Loucy (cell line): ENCODE data around the gene RBMS3.
"Not testable (repeated sequence)": the region's sequence is repeated elsewhere in the genome, so short reads cannot be mapped to it uniquely, and the experiment has no call there.

Experiments used
- H2AFZ ChIP-seq: fragments of 200-600 bp; sonication (generic); 2 replicates; pipeline ENCODE4 v1.6.0; 2016; ENCODE audit warnings: antibody characterized with exemption, mild to moderate bottlenecking, low read length, moderate library complexity
- H3F3A ChIP-seq: fragments of 200-600 bp; 2 replicates; pipeline ENCODE4 v1.6.0; 2016; ENCODE audit warnings: antibody characterized with exemption, low read depth, mild to moderate bottlenecking
- H3K27me3 ChIP-seq: fragments of 200-600 bp; sonication (generic); 2 replicates; pipeline ENCODE4 v1.6.1; 2014; ENCODE audit warnings: low read length, mild to moderate bottlenecking; ENCODE audit not compliant: insufficient read depth, poor library complexity, severe bottlenecking
- H3K36me3 ChIP-seq: fragments of 200-600 bp; sonication (generic); 2 replicates; pipeline ENCODE4 v1.6.1; 2016; ENCODE audit warnings: low read length; ENCODE audit not compliant: insufficient read depth
- H3K4me1 ChIP-seq: fragments of 200-600 bp; sonication (generic); 2 replicates; pipeline ENCODE4 v1.5.1; 2014; ENCODE audit warnings: low read length, mild to moderate bottlenecking; ENCODE audit not compliant: insufficient read depth, poor library complexity, severe bottlenecking
- H3K4me2 ChIP-seq: fragments of 200-600 bp; sonication (generic); 2 replicates; pipeline ENCODE4 v1.6.0; 2014; ENCODE audit warnings: antibody characterized with exemption, low read length, low read depth, mild to moderate bottlenecking; ENCODE audit not compliant: poor library complexity, severe bottlenecking
- H3K4me3 ChIP-seq: fragments of 200-600 bp; sonication (generic); 2 replicates; pipeline ENCODE4 v1.5.1; 2014; ENCODE audit warnings: low read length, mild to moderate bottlenecking, mixed read lengths; ENCODE audit not compliant: poor library complexity, severe bottlenecking
- H3K79me2 ChIP-seq: fragments of 200-600 bp; sonication (generic); 2 replicates; pipeline ENCODE4 v1.6.1; 2014; ENCODE audit warnings: low read length; ENCODE audit not compliant: insufficient read depth
- H3K9ac ChIP-seq: fragments of 200-600 bp; sonication (generic); 2 replicates; pipeline ENCODE4 v1.6.0; 2014; ENCODE audit warnings: mild to moderate bottlenecking, low read depth, low read length, moderate library complexity; ENCODE audit not compliant: poor library complexity, severe bottlenecking
- H3K9me2 ChIP-seq: fragments of 200-600 bp; sonication (generic); replicated peaks from 2 replicates; pipeline ENCODE4 v1.6.1; 2016; ENCODE audit warnings: low read depth, low read length, mixed read lengths
- H3K9me3 ChIP-seq: fragments of 200-600 bp; sonication (generic); 2 replicates; pipeline ENCODE4 v1.6.1; 2014; ENCODE audit warnings: mild to moderate bottlenecking, antibody characterized with exemption, low read length, low read depth; ENCODE audit not compliant: insufficient read depth
- H4K20me1 ChIP-seq: fragments of 200-600 bp; sonication (generic); 2 replicates; pipeline ENCODE4 v1.6.0; 2014; ENCODE audit warnings: antibody characterized with exemption, low read length, mild to moderate bottlenecking; ENCODE audit not compliant: insufficient read depth, poor library complexity, severe bottlenecking
- EZH2phosphoT487 ChIP-seq: fragments of 200-600 bp; IDR thresholded peaks from 2 replicates; pipeline ENCODE4 v1.6.1; 2018; ENCODE audit warnings: antibody characterized with exemption, mild to moderate bottlenecking, moderate library complexity, borderline replicate concordance
- TF ChIP-seq, protein P1 (sequence below): fragments of 200-600 bp; sonication (generic); conservative IDR thresholded peaks from 2 replicates; pipeline ENCODE4 v1.5.1; 2014; ENCODE audit warnings: mild to moderate bottlenecking, antibody characterized with exemption, low read length

Gene RBMS3

DNA sequence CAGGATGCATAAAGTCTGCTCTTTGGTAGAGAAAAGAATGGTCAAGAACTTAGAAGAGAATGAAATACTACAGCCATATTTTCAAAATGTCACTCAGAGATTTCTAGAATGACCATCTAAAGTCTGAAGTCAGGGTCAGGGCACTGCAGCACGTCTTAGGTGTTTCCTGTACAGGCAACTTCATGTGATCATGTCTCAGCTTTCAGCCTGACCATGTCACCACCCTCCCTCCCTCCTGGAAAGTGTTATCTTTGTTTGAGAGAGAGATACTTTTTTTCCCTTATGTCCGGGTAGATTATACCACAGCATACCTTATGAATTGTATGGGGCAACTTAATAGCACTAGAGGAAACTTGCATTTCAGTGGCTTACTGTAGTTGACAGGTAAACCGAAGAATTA lies 767.6 kb downstream of the RBMS3 start:
- no peaks in the 10 kb centered on the region for H3F3A ChIP-seq
- H3K79me2 ChIP-seq: no peaks in the 10 kb centered on the region
- no peaks in the 10 kb centered on the region for H3K36me3 ChIP-seq
- no peaks in the 10 kb centered on the region for H3K9me2 ChIP-seq
- no peaks in the 10 kb centered on the region for H3K27me3 ChIP-seq
- H2AFZ ChIP-seq: no peak overlapping the region
- TF ChIP-seq EZH2phosphoT487: no peak
- H3K4me2 ChIP-seq: no peak overlapping the region
- no peak overlapping the region for H3K9ac ChIP-seq
- no peak overlapping the region for H3K4me3 ChIP-seq
- H4K20me1 ChIP-seq: no peaks in the 10 kb centered on the region
- H3K9me3 ChIP-seq: no peaks in the 10 kb centered on the region
- H3K4me1 ChIP-seq: peaks cover 6% of the 10 kb centered on the region

DNA sequence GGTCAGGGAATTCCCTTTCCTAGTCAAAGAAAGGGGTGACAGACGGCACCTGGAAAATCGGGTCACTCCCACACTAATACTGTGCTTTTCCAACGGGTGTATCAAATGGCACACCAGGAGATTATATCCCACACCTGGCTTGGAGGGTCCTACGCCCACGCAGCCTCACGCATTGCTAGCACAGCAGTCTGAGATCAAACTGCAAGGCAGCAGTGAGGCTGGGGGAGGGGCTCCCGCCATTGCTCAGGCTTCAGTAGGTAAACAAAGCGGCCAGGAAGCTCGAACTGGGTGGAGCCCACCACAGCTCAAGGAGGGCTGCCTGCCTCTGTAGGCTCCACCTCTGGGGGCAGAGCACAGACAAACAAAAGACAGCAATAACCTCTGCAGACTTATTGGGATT lies 769.2 kb downstream of the RBMS3 start:
- not testable (repeated sequence) for H3K4me3 ChIP-seq, H3F3A ChIP-seq, H3K27me3 ChIP-seq, H3K9me3 ChIP-seq, H3K79me2 ChIP-seq, H3K4me2 ChIP-seq, H2AFZ ChIP-seq, H3K9ac ChIP-seq, H3K9me2 ChIP-seq, H3K36me3 ChIP-seq, H4K20me1 ChIP-seq, H3K4me1 ChIP-seq

GRCh38 chr3:30059240-30059639 lies 778.4 kb downstream of the RBMS3 start:
- Histone ChIP-seq H3K4me2 (no peak overlapping the region), H3F3A (no peaks in the 10 kb centered on the region), H3K79me2 (no peaks in the 10 kb centered on the region), H2AFZ (no peak overlapping the region), H3K4me1 (no peaks in the 10 kb centered on the region), H3K36me3 (no peaks in the 10 kb centered on the region), H3K9ac (no peak overlapping the region), H3K4me3 (no peak overlapping the region), H3K9me2 (no peaks in the 10 kb centered on the region), H3K9me3 (no peaks in the 10 kb centered on the region), H3K27me3 (no peaks in the 10 kb centered on the region), H4K20me1 (no peaks in the 10 kb centered on the region)
- TF ChIP-seq, protein P1, sequence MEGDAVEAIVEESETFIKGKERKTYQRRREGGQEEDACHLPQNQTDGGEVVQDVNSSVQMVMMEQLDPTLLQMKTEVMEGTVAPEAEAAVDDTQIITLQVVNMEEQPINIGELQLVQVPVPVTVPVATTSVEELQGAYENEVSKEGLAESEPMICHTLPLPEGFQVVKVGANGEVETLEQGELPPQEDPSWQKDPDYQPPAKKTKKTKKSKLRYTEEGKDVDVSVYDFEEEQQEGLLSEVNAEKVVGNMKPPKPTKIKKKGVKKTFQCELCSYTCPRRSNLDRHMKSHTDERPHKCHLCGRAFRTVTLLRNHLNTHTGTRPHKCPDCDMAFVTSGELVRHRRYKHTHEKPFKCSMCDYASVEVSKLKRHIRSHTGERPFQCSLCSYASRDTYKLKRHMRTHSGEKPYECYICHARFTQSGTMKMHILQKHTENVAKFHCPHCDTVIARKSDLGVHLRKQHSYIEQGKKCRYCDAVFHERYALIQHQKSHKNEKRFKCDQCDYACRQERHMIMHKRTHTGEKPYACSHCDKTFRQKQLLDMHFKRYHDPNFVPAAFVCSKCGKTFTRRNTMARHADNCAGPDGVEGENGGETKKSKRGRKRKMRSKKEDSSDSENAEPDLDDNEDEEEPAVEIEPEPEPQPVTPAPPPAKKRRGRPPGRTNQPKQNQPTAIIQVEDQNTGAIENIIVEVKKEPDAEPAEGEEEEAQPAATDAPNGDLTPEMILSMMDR: no peak
- no peak for TF ChIP-seq EZH2phosphoT487
